Upper lobe of left lung (tissue), 4 donors: Measurements from ENCODE around the gene SUCLG2.

Experiments
- EP300 ChIP-seq, 4 donors: sonication (generic); formaldehyde crosslinking; IDR thresholded peaks; one replicate each; pipeline ENCODE4 v1.5.1; 2017; ENCODE audit warnings: antibody characterized with exemption in 4 of 4, control low read depth in 2 of 4
- POLR2A ChIP-seq, 4 donors: fragments of 450-650 bp; IDR thresholded peaks; one replicate each; pipeline ENCODE4 v1.5.1; 2016 to 2017; ENCODE audit warnings: antibody characterized with exemption in 4 of 4, mild to moderate bottlenecking in 2 of 4
- POLR2AphosphoS5 ChIP-seq, 2 donors: sonication (generic); formaldehyde crosslinking; IDR thresholded peaks; one replicate each; pipeline ENCODE4 v1.5.1; 2017; ENCODE audit warnings: antibody characterized with exemption in 2 of 2
- TF ChIP-seq, protein P1 (sequence below), 6 experiments: fragments of 450-650 bp in 4 of 6; fragments of 200-600 bp in 2 of 6; sonication (generic) in 2 of 6; IDR thresholded peaks; one replicate each; pipeline ENCODE4 v1.5.1; 2016 to 2019; ENCODE audit warnings: antibody characterized with exemption in 6 of 6

DNA sequence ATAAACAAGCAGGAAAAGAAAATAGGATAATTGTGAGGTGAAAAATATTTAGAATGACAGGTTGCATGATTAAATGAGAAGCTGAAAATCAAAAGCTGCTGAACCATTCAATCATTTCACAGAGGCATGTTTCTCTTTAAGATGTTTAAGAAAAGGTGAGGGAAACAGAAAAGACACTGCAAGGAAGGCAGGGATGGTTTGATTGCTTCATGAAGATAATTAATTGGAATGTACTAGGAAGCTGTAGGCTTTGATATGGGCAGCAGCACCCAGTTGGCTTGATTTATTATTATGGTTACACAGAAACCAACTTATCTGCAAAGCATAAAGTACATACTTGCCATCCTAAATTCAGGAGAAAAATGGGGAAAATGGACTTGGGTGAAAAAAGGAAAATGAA lies 234.6 kb downstream of the SUCLG2 start:
- TF ChIP-seq EP300 (IDR thresholded peaks at IDR 0.05) (no peak), POLR2A (IDR thresholded peaks at IDR 0.05) (no peak), POLR2AphosphoS5 (IDR thresholded peaks at IDR 0.05) (no peak)
- TF ChIP-seq, protein P1, sequence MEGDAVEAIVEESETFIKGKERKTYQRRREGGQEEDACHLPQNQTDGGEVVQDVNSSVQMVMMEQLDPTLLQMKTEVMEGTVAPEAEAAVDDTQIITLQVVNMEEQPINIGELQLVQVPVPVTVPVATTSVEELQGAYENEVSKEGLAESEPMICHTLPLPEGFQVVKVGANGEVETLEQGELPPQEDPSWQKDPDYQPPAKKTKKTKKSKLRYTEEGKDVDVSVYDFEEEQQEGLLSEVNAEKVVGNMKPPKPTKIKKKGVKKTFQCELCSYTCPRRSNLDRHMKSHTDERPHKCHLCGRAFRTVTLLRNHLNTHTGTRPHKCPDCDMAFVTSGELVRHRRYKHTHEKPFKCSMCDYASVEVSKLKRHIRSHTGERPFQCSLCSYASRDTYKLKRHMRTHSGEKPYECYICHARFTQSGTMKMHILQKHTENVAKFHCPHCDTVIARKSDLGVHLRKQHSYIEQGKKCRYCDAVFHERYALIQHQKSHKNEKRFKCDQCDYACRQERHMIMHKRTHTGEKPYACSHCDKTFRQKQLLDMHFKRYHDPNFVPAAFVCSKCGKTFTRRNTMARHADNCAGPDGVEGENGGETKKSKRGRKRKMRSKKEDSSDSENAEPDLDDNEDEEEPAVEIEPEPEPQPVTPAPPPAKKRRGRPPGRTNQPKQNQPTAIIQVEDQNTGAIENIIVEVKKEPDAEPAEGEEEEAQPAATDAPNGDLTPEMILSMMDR (IDR thresholded peaks at IDR 0.05), result no peak
